ENCODE measurements around the gene IGSF21. TPM values are rescaled to one million over a fixed set of nuclear protein-coding genes. Genes with fewer than 3 reads are reported as not detected.

IGSF21 gene
- total RNA-seq, 5 donors from 2014 or later (not counting 1 experiment from before 2014, with no cell fraction given) = not detected

DNA sequence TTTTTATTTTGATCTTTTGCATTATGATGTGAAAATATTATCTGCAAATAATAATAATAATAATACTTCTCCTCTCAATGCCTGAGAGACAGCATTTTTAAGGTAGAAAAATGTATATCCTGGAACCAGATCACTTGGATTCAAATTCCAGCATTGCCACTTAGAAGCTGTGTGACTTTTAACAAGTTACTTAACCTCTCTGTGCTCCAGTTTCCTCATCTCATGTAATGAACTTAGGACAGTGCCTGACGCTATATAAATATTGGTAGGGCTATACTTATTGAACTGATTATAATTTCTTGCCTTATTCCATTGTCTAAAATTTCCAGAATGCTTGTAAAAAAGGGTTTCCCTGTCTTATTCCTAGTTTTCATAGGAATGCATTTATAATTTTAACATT, 137.2 kb downstream of the IGSF21 start:
- no peaks in the 10 kb centered on the region for H3K9me3 Mint-ChIP-seq
- H3K27me3 ChIP-seq (replicated peaks in 1 of 2; ENCODE audit: control insufficient read depth in 2 of 2, extremely low read depth in 1 of 2, insufficient read depth in 2 of 2, low read length in 1 of 2) = peaks cover 0 to 18% of the 10 kb centered on the region in 2 experiments
- H3K4me3 Mint-ChIP-seq = no peak overlapping the region
- H3K27ac Mint-ChIP-seq = no peak overlapping the region
- no peaks in the 10 kb centered on the region for H3K4me1 ChIP-seq (ENCODE audit: control insufficient read depth in 1 of 2, extremely low read depth in 1 of 2, insufficient read depth in 2 of 2, low read length in 2 of 2)
- no peaks in the 10 kb centered on the region for H3K36me3 ChIP-seq (ENCODE audit: control insufficient read depth in 2 of 2, extremely low read depth in 1 of 2, insufficient read depth in 1 of 2, low read length in 1 of 2)
- no peak overlapping the region for H3K4me3 ChIP-seq (ENCODE audit: control insufficient read depth in 1 of 2, extremely low read depth in 1 of 2, low read length in 1 of 2)
- CTCF ChIA-PET = no interaction called here
- no peak for ATAC-seq (replicated peaks in 1 of 4)
- no peaks in the 10 kb centered on the region for H3K4me1 Mint-ChIP-seq
- POLR2A ChIA-PET = no interaction called here
- H3K27me3 Mint-ChIP-seq = peaks cover 2 to 3% of the 10 kb centered on the region in 2 donors
- H3K36me3 Mint-ChIP-seq = no peaks in the 10 kb centered on the region
- H3K9me3 ChIP-seq = no peaks in the 10 kb centered on the region
- no CpG with 5 or more reads among the region's 1 CpG for WGBS (ENCODE audit: insufficient coverage)
- no peak for DNase-seq
- no peak overlapping the region for H3K27ac ChIP-seq (ENCODE audit: low read length)

DNA sequence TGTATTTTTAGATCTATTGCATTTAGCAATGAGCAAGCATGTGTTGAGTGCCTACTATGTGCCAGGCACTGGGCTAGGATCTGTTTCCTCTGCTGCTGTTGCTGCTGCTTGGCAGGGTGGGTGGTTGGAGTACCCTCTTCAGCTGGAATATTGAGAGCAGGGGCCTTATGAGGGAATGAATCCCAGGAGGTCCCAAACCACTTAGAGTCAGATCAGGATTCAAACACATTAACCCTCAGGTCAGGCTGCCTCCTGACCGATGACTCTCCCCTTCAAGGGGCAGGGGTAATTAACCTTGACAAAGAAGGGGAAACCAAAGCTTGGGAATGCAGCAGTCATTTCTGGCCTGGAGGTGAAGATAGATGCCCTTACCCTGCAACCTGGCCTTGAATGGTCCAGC, 138.0 kb downstream of the IGSF21 start:
- Mint-ChIP-seq H3K9me3 (peaks cover under 1 to 2% (median 1%) of the 10 kb centered on the region in 3 donors), H3K27me3 (peaks cover 0 to 3% of the 10 kb centered on the region in 2 donors), H3K36me3 (no peaks in the 10 kb centered on the region), H3K27ac (no peak overlapping the region), H3K4me1 (no peaks in the 10 kb centered on the region), H3K4me3 (no peak overlapping the region)
- ATAC-seq (replicated peaks in 1 of 4) (no peak), DNase-seq (no peak)
- no peaks in the 10 kb centered on the region for H3K9me3 ChIP-seq
- H3K27me3 ChIP-seq (replicated peaks in 1 of 2; ENCODE audit: control insufficient read depth in 2 of 2, extremely low read depth in 1 of 2, insufficient read depth in 2 of 2, low read length in 1 of 2) = peaks cover 0 to 18% of the 10 kb centered on the region in 2 experiments
- no peak overlapping the region for H3K27ac ChIP-seq (ENCODE audit: low read length)
- POLR2A ChIA-PET = interaction anchor here in 1 of 2 donors (0.7 kb wide), 1 partner anchor 11 kb away, joined by 4 read pairs; no protein-coding TSS in a partner anchor
- CTCF ChIA-PET = no interaction called here
- WGBS (ENCODE audit: insufficient coverage) = no CpG with 5 or more reads among the region's 1 CpG
- H3K4me3 ChIP-seq (ENCODE audit: control insufficient read depth in 1 of 2, extremely low read depth in 1 of 2, low read length in 1 of 2) = no peak overlapping the region
- no peaks in the 10 kb centered on the region for H3K4me1 ChIP-seq (ENCODE audit: control insufficient read depth in 1 of 2, extremely low read depth in 1 of 2, insufficient read depth in 2 of 2, low read length in 2 of 2)
- H3K36me3 ChIP-seq (ENCODE audit: control insufficient read depth in 2 of 2, extremely low read depth in 1 of 2, insufficient read depth in 1 of 2, low read length in 1 of 2) = no peaks in the 10 kb centered on the region

DNA sequence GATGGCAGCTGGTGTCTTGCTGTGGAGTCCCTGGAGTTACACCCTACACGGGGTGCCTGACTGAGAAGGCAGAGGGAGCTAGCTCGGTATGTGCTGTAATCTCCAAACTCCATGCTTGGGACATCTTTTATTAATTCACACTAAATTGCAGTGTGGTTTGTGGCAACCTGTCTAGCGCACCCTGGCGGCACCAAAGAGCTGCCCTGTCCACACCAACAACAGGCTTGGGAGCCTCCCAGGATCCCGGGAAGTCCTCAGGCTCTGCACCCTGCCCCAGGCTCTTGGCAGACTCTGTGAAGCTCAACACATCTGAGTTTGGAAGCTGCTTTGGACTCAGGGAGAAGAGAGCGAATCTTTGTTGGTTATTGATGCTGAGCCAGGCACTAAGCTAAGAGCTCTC, 138.9 kb downstream of the IGSF21 start:
- Histone ChIP-seq H3K27me3 (replicated peaks in 1 of 2; ENCODE audit: control insufficient read depth in 2 of 2, extremely low read depth in 1 of 2, insufficient read depth in 2 of 2, low read length in 1 of 2) (peaks cover 0 to 16% of the 10 kb centered on the region in 2 experiments), H3K27ac (ENCODE audit: low read length) (no peak overlapping the region), H3K36me3 (ENCODE audit: control insufficient read depth in 2 of 2, extremely low read depth in 1 of 2, insufficient read depth in 1 of 2, low read length in 1 of 2) (no peaks in the 10 kb centered on the region), H3K4me1 (ENCODE audit: control insufficient read depth in 1 of 2, extremely low read depth in 1 of 2, insufficient read depth in 2 of 2, low read length in 2 of 2) (no peaks in the 10 kb centered on the region), H3K4me3 (ENCODE audit: control insufficient read depth in 1 of 2, extremely low read depth in 1 of 2, low read length in 1 of 2) (no peak overlapping the region), H3K9me3 (no peaks in the 10 kb centered on the region)
- WGBS (ENCODE audit: insufficient coverage) = 70% methylated on average over 4 of the region's 6 CpGs
- H3K9me3 Mint-ChIP-seq = peaks cover 10 to 11% (median 10%) of the 10 kb centered on the region in 3 donors
- CTCF ChIA-PET = no interaction called here
- no peak overlapping the region for H3K4me3 Mint-ChIP-seq
- H3K27me3 Mint-ChIP-seq = peaks cover 0 to 6% of the 10 kb centered on the region in 2 donors
- no peak for DNase-seq
- ATAC-seq (replicated peaks in 1 of 4) = no peak
- no peaks in the 10 kb centered on the region for H3K36me3 Mint-ChIP-seq
- POLR2A ChIA-PET = interaction anchor here in 1 of 2 donors (0.5 kb wide), 1 partner anchor 21 kb away, joined by 3 read pairs; no protein-coding TSS in a partner anchor
- no peaks in the 10 kb centered on the region for H3K4me1 Mint-ChIP-seq
- H3K27ac Mint-ChIP-seq = no peak overlapping the region

DNA sequence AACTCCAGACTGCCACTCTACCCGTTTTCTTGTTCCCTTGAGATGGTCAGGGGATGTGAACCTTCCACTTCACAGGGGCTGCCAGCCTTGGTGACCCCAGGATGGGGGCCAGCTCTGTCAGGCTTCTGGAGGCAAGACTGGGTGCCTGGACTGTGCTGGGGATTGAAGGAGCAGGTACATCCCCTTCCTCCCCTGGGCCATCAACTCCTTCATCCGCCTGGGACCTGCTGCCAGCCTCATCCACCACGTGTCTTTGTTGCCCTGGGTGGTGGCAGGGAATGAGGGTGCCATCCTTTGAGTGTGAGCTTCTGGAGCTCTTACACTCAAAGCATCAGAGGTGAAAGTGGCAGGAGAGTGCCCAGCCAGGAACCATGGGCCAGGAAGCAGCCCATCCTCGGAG, 139.6 kb downstream of the IGSF21 start:
- Mint-ChIP-seq H3K9me3 (peaks cover 11 to 12% (median 12%) of the 10 kb centered on the region in 3 donors), H3K27ac (no peak overlapping the region), H3K4me1 (no peaks in the 10 kb centered on the region), H3K36me3 (no peaks in the 10 kb centered on the region), H3K27me3 (peaks cover 0 to 6% of the 10 kb centered on the region in 2 donors), H3K4me3 (no peak overlapping the region)
- 13% methylated on average over 1 of the region's 4 CpGs for WGBS (ENCODE audit: insufficient coverage)
- Histone ChIP-seq H3K27ac (ENCODE audit: low read length) (no peak overlapping the region), H3K4me1 (ENCODE audit: control insufficient read depth in 1 of 2, extremely low read depth in 1 of 2, insufficient read depth in 2 of 2, low read length in 2 of 2) (no peaks in the 10 kb centered on the region), H3K9me3 (no peaks in the 10 kb centered on the region), H3K4me3 (ENCODE audit: control insufficient read depth in 1 of 2, extremely low read depth in 1 of 2, low read length in 1 of 2) (no peak overlapping the region), H3K36me3 (ENCODE audit: control insufficient read depth in 2 of 2, extremely low read depth in 1 of 2, insufficient read depth in 1 of 2, low read length in 1 of 2) (no peaks in the 10 kb centered on the region), H3K27me3 (replicated peaks in 1 of 2; ENCODE audit: control insufficient read depth in 2 of 2, extremely low read depth in 1 of 2, insufficient read depth in 2 of 2, low read length in 1 of 2) (peaks cover 0 to 12% of the 10 kb centered on the region in 2 experiments)
- DNase-seq (no peak), ATAC-seq (replicated peaks in 1 of 4) (no peak)
- CTCF ChIA-PET = no interaction called here
- POLR2A ChIA-PET = interaction anchor here in 1 of 2 donors (0.5 kb wide), 1 partner anchor 22 kb away, joined by 3 read pairs; no protein-coding TSS in a partner anchor

DNA sequence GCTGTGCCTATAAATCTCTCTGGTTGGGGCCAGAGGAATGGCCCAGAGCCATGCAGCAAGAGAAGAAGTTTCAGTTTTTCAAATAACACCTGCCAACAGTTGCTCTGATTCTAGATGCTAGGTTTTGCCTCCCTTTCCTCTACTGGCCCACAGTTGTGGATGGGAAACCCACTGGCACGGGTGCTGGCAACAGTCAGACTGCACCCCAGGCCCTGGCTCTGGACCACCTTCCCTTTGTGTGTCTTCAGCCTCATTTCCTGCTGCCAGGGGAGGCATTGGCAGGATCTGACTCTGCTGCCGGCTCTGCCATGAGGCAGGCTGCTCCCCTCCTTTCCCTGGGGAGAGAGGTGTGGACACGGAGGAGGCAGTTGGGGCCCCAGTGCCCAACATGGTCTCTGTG, 142.0 kb downstream of the IGSF21 start:
- H3K36me3 Mint-ChIP-seq = no peaks in the 10 kb centered on the region
- ATAC-seq (replicated peaks in 1 of 4) (no peak), DNase-seq (no peak)
- H3K9me3 Mint-ChIP-seq = peaks cover 11 to 12% (median 12%) of the 10 kb centered on the region in 3 donors
- ChIA-PET POLR2A (no interaction called here), CTCF (no interaction called here)
- H3K27ac ChIP-seq (ENCODE audit: low read length) = no peak overlapping the region
- no peak overlapping the region for H3K4me3 Mint-ChIP-seq
- no peak overlapping the region for H3K4me3 ChIP-seq (ENCODE audit: control insufficient read depth in 1 of 2, extremely low read depth in 1 of 2, low read length in 1 of 2)
- no peaks in the 10 kb centered on the region for H3K4me1 ChIP-seq (ENCODE audit: control insufficient read depth in 1 of 2, extremely low read depth in 1 of 2, insufficient read depth in 2 of 2, low read length in 2 of 2)
- 50% methylated on average over 1 of the region's 3 CpGs for whole genome bisulfite sequencing (ENCODE audit: insufficient coverage)
- no peak overlapping the region for H3K27ac Mint-ChIP-seq
- no peaks in the 10 kb centered on the region for H3K9me3 ChIP-seq
- peaks cover 3 to 4% of the 10 kb centered on the region in 2 donors for H3K27me3 Mint-ChIP-seq
- peaks cover 0 to 8% of the 10 kb centered on the region in 2 experiments for H3K27me3 ChIP-seq (replicated peaks in 1 of 2; ENCODE audit: control insufficient read depth in 2 of 2, extremely low read depth in 1 of 2, insufficient read depth in 2 of 2, low read length in 1 of 2)
- no peaks in the 10 kb centered on the region for H3K4me1 Mint-ChIP-seq
- no peaks in the 10 kb centered on the region for H3K36me3 ChIP-seq (ENCODE audit: control insufficient read depth in 2 of 2, extremely low read depth in 1 of 2, insufficient read depth in 1 of 2, low read length in 1 of 2)

DNA sequence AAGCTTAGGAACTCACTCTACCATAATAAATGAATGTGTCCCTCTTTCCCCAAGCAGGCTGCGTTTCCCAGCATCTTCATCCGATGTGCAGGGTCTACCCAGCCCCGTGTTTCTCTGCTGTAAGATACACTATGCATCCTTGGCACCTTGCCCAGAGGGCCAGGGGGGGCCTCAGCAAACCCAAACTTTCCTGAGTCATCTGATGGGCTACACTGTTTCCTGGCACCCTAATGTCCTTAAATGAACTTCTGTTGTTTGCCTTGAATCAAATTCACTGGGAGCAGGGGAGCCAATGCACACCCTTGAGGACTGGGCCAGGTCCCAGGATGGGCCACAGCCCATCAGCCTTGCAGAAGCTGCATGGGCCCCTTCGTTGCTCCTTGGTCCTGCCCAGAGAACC, 145.5 kb downstream of the IGSF21 start:
- H3K9me3 ChIP-seq = no peaks in the 10 kb centered on the region
- ATAC-seq (replicated peaks in 1 of 4) (no peak), DNase-seq (no peak)
- H3K27ac ChIP-seq (ENCODE audit: low read length) = no peak overlapping the region
- H3K4me1 Mint-ChIP-seq = no peaks in the 10 kb centered on the region
- peaks cover 14 to 19% of the 10 kb centered on the region in 2 donors for H3K27me3 Mint-ChIP-seq
- 52% methylated on average over 4 of the region's 4 CpGs for WGBS (ENCODE audit: insufficient coverage)
- H3K36me3 ChIP-seq (ENCODE audit: control insufficient read depth in 2 of 2, extremely low read depth in 1 of 2, insufficient read depth in 1 of 2, low read length in 1 of 2) = no peaks in the 10 kb centered on the region
- POLR2A ChIA-PET = no interaction called here
- no peak overlapping the region for H3K27ac Mint-ChIP-seq
- H3K4me1 ChIP-seq (ENCODE audit: control insufficient read depth in 1 of 2, extremely low read depth in 1 of 2, insufficient read depth in 2 of 2, low read length in 2 of 2) = no peaks in the 10 kb centered on the region
- no peak overlapping the region for H3K4me3 Mint-ChIP-seq
- peaks cover 11 to 24% (median 16%) of the 10 kb centered on the region in 3 donors for H3K9me3 Mint-ChIP-seq
- CTCF ChIA-PET = interaction anchor here in 1 of 2 donors (0.6 kb wide), 1 partner anchor 21 kb away, joined by 5 read pairs; no protein-coding TSS in a partner anchor
- no peak overlapping the region for H3K4me3 ChIP-seq (ENCODE audit: control insufficient read depth in 1 of 2, extremely low read depth in 1 of 2, low read length in 1 of 2)
- H3K27me3 ChIP-seq (replicated peaks in 1 of 2; ENCODE audit: control insufficient read depth in 2 of 2, extremely low read depth in 1 of 2, insufficient read depth in 2 of 2, low read length in 1 of 2) = peaks cover 0 to 13% of the 10 kb centered on the region in 2 experiments
- H3K36me3 Mint-ChIP-seq = no peaks in the 10 kb centered on the region

Measured in T-cell (primary cell).